HG03520 (cell line): Measurements from ENCODE around the gene KRT86.
"Not testable (repeated sequence)": the region's sequence is repeated elsewhere in the genome, so short reads cannot be mapped to it uniquely, and the experiment has no call there.

Experiments used
- ATAC-seq: cut with Tn5 transposase; IDR thresholded peaks from one replicate; pipeline ENCODE4 v1.9.1; 2021; ENCODE audit warnings: mild to moderate bottlenecking, moderate library complexity; ENCODE audit not compliant: unreplicated experiment

The KRT86 gene

GRCh38 chr12:52267266-52267665, 7.2 kb upstream of the KRT86 start:
- no peak for ATAC-seq

- no peak for ATAC-seq
These were observed 6.7 kb upstream of the KRT86 start for GRCh38 chr12:52267699-52268098.

- ATAC-seq, result no peak
These were observed 6.2 kb upstream of the KRT86 start for GRCh38 chr12:52268212-52268611.

GRCh38 chr12:52270541-52271070, 3.8 kb upstream of the KRT86 start:
- ATAC-seq, result no peak

GRCh38 chr12:52271158-52271557, 3.3 kb upstream of the KRT86 start:
- no peak for ATAC-seq

- ATAC-seq, result no peak
These were observed 1.2 kb downstream of the KRT86 start for GRCh38 chr12:52275686-52276085.

GRCh38 chr12:52277486-52278245, 3.2 kb downstream of the KRT86 start:
- no peak for ATAC-seq

GRCh38 chr12:52278575-52279421, 4.4 kb downstream of the KRT86 start:
- no peak for ATAC-seq

- ATAC-seq, result no peak
These were observed 5.2 kb downstream of the KRT86 start for GRCh38 chr12:52279422-52280318.

GRCh38 chr12:52280319-52280795, 5.9 kb downstream of the KRT86 start:
- no peak for ATAC-seq

GRCh38 chr12:52280796-52281560, 6.5 kb downstream of the KRT86 start:
- ATAC-seq, result no peak

GRCh38 chr12:52284562-52285171, 10.2 kb downstream of the KRT86 start:
- no peak for ATAC-seq

- ATAC-seq, result no peak
These were observed 10.8 kb downstream of the KRT86 start for GRCh38 chr12:52285172-52285745.

- no peak for ATAC-seq
These were observed 11.5 kb downstream of the KRT86 start for GRCh38 chr12:52285851-52286530.

GRCh38 chr12:52286857-52287785, 12.7 kb downstream of the KRT86 start:
- not testable (repeated sequence) for ATAC-seq

GRCh38 chr12:52287816-52288805, 13.7 kb downstream of the KRT86 start:
- ATAC-seq, result peak; percentile 68
